ENCODE results near the gene RFPL3.
"Not testable (repeated sequence)": the region's sequence is repeated elsewhere in the genome, so short reads cannot be mapped to it uniquely, and the experiment has no call there.

Gene RFPL3

DNA sequence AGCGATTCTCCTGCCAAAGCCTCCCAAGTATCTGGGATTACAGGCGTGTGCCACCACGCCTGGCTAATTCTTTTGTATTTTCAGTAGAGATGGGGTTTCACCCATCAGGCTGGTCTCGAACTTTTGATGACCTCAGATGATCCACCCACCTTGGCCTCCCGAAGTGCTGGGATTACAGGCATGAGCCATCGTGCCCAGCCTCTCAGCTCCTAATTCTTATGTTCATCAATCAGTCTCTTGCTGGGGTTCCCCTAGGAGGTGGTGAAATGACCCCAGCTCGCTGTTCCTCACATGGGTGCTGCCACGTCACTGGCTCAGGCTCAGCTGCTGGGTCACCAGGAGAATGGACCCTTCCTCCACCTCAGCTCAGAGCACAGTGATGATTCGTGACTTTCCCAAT is at the start of gene RFPL3:
Gene RFPL3, plus strand, starts transcription at position 301 of the 400 bp plus-strand sequence. CDS start 205 bp downstream, outside the sequence.
- DNase-seq: not testable (repeated sequence)

DNA sequence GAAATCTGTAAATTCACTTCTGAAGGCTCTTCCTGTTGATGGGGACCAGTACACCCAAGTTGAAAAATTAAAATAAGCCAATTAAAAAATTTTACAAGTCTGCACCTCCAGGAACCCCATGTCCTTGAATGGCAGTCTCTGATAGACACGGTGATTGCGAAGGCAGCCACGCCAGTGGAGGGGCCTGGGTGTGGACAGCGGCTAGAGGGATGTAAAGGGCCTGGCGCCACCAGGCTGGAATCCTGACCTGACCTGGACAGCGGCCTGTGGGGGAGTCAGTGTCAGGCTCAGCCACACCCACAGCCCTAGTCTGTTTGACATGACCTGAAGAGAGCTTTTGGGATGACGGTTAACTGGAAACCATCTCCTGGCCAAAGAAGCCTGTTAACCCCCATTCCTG is 49.5 kb upstream of the RFPL3 start:
- DNase-seq: no peak

DNA sequence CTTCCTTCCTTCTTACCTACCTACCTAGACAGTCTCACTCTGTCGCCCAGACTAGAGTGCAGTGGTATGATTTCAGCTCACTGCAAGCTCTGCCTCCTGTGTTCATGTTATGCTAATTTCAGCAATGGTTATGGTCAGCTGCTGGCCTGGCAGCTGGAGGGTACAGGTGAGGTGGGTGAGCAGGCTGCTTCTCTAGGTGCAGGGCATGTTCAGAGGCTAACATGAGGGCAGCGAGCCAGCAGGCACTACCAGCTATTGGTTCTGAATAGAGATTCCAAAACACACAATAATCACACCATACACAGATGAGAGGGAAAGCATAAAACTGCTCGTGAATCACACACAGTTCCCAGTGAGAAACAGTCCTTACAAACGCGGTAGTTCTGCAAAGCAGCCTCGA is 48.7 kb upstream of the RFPL3 start:
- no peak for DNase-seq

DNA sequence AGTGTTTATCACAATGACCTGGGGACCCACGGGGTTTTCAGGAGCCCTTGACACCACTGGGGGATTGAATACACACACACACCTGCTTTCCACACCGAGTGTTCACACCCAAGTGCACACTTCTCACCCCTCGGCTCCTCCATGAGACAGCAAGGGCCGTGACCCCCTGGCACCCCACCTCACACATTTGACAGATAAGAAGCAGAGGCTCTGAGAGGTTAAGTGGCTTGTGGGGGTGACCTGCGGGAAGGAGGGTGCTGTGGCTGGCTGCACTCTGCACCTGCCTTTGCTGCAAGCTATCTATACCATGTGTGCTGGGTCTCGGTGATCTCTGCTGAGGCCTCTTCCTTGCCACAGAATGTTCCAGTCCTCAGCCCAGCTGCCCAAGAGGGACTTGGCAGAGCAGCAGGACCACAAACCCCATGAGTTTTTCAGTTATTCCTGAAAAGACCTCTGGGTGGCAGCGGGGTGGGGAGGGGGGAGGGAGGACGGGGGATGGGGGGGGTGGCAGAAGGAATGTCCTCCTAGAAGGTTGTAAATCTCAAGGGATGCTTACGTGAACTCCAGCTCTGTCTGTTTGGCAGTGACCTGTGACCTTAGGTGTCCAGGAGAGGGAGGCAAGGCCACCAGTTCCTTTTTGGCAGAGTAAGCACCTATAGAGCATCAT is 47.9 kb upstream of the RFPL3 start:
- DNase-seq: no peak

DNA sequence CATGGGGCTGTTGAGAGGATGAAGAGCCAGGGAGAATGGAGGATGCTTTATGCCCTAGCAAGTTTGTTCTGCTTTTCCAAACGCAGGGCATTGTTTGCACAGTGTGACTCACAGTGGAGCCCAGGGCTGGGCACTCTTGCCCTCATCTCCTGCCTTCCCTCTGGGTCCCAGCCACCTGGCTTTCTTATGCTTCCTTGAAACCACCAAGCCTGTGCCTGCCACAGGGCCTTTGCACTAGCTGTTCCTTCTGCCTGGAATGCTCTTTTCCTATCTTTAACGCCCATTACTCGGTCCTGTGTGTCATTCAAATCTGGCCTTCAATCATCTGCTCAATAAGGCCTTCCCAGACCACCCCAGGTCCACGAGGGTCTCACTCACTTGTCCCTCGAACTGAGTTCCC is 46.9 kb upstream of the RFPL3 start:
- no peak for DNase-seq

DNA sequence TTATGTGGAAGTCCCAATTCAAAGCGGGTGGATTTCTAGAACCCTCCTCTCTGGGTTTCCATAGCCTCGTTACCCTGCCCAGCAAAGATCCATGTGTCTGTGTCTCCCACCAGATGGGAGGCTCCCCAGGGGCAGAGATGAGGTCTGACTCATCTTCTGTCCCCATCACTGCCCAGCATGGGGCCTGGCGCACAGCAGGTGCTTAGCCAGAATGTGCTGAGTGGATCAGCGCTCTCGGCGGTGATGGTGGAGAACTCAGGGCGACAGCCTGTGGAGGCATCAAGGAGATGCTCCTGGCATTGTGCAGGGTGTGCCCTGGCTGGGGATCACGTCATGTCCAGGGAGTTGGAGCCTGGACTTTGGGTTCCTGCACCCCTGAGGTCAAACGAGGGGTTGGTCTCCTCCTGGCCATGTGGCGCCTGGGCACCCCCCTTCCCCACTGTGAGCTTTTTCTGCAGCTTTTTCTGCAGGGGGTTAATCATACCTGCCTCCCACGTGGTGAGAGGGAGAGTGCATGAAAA is 46.1 kb upstream of the RFPL3 start:
- no peak for DNase-seq

DNA sequence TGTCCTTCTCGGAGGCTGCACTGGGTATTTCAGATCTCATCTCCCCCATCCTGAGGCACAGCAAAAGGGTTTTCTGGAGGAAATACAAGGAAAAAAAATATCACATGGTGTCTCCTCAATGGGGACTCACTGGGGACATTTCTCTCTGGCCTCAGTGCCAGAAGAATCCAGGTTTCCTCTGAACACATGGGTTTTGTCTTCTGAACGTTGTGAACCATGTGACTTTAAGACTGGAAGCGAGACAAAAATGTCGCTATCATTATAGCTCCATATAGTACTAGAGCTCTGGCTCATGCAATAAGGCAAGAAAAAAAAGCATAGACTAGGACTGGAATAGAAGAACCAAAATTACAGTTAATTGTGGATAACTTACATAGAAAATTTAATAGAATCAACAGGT is 44.9 kb upstream of the RFPL3 start:
- DNase-seq: no peak

DNA sequence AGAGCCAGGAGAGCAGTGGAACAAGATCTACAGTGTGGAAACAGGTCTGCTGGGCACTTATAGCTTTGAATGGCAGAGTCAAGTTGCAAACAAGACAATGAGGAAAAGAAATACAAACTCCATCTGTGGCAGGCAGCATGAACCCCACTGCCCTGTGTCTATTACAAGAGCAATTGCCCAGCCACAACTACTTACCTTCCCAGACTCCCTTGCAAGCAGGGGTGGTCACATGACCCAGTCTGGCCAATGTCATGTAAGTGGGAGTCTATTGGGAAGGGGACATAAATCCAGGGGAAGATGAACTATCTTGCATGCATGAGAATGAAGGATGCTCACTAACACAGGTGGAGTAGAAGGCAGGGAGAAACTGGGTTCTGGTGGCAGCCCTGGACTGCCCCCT is 44.1 kb upstream of the RFPL3 start:
- DNase-seq: no peak

DNA sequence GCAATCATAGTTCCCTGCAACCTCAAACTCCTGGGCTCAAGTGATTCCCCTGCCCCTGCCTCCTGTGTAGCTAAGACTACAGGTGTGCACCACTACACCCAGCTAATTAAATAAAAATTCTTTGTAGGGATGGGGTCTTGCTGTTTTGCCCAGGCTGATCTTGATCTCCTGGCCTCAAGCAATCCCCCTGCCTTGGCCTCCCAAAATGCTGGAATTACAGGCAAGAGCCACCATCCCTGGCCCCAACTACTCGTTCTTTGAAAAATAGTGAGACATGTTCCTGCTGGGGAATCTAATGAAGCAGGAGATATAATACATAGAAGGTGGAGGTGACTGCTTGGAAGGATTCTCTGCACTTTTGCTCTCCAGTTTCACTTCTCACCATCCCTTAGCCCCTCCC is 40.1 kb upstream of the RFPL3 start:
- DNase-seq: no peak

DNA sequence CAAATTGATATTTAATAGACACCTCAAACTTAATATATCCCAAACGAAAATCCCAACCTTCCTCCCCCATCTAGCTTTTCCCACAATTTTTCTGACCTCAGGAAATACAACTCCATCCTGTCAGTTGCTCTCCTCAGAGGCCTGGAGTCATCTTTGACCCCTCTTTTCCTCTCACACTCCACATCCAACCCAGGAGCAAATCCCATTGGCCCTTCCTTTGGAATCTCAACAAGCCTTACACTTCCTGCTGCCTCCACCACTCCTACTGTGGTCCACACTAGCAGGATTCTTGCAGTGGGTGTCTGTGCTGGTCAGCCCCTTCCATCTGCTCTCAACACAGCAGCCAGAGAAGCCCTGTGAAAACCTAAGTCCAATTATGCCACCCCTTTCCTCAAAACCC is 39.3 kb upstream of the RFPL3 start:
- DNase-seq: no peak

DNA sequence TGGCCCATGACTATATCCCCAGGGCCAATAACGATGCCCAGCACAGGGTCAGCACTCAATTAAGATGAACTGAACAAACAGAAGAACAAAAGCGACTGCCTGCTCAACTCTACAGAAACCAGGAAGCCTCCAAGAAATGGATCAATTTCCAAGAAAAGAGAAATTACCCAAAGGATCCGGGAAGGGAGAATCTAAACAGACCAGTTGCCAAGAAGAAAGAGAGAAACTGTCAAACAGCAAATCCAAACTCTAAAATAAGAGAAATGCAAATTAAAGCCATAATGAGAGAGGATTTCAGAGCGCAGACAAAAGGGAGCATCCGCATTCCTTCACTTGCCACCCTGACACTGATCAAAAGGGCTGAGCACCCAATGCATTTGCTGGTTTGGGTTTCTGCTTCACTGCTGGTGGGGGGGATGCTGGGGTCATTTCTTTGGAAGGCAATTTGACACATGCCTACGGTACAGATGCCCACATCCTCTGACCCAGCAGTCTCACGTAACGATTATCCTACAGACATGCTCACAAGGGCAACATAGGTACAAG is 37.7 kb upstream of the RFPL3 start:
- DNase-seq: no peak

DNA sequence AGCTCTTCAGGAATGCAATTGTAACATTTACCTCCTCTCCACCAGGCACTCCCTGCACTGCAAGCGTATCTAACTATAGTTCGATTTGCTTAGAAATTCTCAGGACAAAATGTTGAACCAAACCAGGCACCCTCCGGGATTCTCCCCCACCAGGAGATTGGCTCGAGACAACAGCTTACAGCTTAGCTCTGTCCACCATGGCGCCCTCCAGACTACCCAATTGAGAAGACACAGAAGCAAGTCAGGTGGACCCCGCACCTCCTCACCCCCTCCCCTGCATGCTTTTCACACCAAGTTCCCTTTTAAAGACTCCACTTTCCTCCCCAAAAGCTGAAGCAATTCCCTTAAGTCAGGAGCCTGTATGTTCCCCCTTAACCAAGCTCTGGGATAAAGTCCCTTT is 34.7 kb upstream of the RFPL3 start:
- DNase-seq: no peak

DNA sequence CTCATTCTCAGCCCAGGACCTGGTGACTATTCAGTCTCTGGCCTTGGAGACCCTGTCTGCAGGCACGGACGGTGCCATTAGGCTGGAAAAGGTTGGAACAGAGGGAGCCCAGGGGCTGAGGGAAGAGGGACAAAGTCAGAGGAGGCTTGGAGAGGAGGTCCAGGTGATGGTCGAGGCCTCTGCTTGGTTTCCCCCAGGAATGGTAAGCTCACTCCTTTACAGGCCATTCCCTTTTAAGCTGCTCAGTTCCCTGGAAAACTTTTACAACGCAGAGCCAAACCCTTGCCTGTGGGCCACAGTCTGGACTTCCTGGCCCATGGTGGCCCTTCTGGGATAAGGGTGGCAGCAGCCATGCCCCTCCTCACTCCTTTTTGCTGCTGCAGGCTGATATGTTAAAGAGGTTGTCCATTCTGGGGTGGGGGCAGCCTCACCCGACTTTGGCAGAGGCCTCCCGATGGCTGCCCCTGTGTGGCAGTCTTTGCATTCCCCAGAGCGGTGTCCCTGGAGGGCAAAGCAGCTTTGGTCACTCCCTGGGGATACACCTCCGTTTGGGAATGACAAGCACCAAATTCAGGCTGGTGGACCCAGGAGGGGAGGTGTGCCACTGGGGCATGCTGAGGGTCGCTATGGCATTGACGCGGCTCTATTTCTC is 34.0 kb upstream of the RFPL3 start:
- no peak for DNase-seq

DNA sequence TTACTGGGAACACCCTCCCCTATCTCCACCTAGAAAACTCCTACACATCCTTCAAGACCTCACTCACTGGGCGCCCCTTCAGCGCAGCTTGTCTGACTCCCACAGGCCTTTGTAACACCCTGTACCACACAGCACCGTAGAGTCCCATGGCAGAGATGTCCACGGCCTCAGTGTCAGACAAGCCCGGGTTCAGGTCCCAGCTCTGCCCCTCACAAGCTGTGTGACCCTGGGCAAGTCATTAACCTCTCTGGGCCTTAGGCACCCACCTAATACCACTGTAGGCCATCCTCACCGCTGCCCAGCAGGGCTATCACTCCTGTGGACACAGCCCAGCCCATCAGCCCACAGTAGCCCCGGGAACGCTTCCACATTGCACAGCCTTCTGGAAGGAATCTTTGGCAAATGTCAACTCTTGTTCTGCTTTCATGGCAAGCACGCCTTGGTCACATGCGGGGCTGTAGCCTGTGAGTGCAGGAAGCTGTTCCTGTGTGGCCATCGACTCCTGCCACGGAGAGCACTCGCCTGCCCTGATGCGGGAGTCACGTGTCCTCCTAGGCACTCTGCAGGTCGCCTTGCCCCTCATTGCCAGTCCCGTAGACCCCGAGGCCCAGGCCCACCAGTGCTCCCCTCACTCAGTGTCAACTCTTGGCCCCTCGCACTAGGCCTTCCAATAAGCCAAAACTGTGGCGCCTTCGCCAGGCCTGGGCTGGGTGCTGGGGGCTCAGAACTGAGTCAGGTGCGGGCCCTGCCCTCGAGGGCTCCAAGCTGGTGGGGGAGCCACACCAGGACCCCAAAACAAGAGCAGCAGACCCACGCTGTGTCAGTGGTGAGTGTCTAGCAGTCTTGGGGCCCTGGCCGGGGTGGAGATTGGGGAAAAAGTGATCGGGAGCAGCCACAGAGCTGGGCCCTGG is 32.9 kb upstream of the RFPL3 start:
- no peak for DNase-seq

DNA sequence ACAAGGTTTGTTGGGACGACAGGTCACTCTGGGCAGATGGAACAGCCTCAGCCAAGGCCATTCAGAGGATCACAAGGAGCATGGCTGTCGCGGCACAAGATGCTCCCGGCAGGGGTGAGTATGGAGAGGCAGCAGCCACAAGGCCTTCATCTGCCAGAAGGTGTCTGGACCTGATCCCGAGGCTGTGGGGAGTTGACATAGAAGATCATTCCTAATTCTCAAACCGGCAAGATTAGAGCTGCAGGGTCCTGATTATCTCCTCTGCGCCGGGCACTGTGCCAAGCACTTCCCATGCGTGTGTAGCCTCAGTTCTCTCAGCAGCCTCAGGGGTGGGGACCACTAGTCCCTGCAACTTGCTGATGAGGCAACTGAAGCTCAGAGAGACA is 32.3 kb upstream of the RFPL3 start:
- DNase-seq: no peak

DNA sequence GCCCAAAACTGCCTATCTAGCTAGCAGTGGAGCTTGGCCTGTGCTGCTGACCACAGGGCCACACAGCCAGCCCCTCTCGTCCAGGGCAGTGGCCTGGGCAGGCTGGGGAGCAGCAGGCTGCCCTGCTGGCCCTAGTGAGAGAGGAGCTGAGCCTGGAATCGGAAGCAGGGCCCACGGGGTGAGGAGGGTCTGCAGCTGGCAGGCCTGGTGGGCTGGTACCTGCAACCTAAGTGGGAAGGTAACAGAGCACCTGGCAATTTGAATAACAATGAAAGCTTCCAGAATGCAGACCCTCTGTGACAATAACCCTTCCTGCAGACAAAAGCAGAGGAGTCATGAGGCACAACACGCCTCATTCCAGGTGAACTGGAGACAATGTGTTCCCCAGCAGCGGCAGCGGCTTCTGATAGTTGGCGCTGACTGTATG is 31.8 kb upstream of the RFPL3 start:
- no peak for DNase-seq

DNA sequence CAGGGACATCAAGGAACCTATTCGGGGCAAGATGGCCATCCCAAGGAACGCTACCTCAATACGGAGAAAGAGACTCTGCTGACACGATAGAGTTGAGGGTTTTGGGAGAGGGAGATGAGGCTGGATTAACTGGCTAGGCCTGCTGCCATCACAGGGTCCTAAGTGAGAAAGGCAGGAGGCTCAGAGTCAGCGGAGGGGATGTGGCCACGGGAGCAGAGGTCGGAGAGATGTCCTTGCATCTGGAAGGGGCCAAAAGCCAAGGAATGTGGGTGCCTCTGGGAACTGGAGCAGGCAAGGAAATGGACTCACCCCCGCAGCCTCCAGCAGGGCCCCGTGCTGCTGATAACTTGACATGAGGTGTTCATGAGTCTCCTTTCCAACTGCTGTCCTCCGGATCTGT is 31.0 kb upstream of the RFPL3 start:
- no peak for DNase-seq

DNA sequence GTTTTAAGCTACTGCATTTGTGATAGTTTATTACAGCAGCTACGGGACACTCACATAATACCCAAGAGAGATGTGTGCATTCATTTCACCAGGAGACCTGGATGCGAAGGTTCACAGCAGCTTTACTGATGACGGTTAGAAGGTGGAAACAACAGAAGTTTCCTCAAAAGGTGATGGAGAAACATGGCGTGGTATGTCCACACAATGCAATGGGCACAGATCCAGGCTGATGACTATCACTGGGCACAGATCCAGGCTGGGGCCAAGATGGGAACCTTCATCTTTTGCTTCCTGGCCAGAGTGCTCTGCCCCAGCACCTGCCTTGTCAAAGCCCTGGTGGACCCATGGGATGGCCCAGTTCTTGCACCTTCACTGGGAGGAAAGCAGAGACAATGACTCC is 30.6 kb upstream of the RFPL3 start:
- DNase-seq: no peak

DNA sequence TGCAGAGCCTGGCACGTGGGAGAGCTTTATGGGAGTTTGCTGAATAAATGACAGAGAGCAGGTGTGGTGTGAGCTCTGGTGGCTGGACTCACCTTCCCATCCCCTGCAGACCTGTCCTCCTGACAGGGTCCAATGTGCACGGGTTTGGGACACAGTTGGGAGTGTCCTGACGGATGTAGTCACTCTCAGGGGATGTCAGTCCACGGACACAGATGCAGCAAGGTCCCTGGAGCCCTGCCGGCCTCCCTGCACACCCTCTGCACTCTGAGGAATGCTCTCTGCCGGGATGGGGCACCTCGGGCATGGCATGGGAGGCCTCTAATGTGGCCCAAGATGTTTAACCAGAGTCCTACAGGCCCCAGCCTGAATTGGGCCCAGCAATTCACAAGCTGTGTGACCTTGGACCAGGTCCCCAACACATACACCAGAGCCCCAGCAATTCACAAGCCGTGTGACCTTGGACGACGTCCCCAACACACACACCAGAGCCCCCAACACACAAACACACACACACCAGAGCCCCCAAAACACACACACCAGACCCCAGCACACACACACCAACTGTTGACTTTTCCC is 30.0 kb upstream of the RFPL3 start:
- no peak for DNase-seq

DNA sequence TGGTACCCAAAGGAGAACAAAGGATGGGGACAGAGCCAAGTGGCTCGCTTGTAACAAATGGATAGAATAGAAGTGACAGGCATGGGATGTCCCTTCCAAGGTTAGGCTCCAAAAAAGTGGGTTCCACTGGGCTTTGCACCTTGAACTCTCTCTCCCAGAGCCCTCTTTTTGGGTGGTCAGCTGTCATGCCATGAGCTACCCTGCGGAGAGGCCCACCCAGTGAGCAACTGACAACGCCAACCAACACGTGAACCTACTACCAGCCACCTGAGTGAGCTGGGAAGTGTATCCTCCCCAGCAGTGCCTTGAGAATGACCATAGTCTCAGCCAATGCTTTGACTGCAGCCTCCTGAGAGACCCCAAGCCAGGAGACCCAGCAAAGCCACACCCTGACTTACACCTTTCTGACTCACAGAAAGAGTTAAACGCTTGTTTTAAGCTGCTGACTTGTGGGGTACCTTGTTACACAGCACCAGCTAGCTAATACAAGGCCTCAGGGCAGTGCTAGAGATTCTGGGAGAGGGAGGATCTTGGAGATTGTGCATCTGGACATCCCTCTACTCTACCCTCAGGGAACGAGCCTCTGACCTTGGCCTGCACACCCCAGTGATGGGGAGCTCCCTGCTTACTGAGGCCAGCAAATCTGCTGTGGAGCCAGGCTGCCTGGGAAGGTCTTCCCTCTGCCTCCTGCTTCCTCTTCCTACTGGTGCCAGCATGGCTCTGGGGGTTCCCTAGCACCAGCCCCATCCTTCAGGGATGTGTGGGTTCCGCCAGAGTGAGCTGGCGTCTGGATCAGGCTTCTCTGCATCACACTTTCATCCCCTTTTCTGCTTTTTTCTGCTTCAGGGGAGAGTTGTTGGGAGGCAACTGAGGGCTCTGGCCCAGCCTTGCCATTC is 29.1 kb upstream of the RFPL3 start:
- DNase-seq: no peak

DNA sequence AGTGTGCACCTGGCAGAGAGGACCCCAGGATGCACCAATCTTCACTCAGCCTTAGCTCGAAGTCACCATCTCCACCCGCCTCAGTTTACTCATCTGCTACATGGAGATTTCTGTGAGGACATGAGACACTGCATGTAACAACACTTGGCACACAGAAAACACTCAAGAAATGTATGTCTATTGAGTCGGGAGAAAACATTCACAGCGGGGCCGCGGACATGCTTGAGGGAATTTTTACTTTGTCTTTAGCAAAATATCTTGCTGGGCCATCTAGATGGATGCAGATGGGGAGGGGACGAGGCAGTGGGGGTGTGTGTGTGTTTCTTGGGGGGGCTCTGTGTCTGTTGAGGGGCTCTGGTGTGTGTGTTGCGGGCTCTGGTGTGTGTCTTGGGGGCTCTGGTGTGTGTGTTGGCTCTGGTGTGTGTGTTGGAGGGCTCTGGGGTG is 28.4 kb upstream of the RFPL3 start:
- no peak for DNase-seq

Measured in stimulated activated CD4-positive, alpha-beta T cell treated with anti-CD3 and anti-CD28 coated beads, Interleukin-1b, Interleukin-23, amount 100 ng/mL, for 48 hours (primary cell).